ENCODE results near the gene TASP1. TPM values are rescaled to one million over a fixed set of nuclear protein-coding genes. Genes with fewer than 3 reads are reported as not detected.

Gene TASP1
- total RNA-seq, 1 donor from 2014 or later: 22.8 TPM

DNA sequence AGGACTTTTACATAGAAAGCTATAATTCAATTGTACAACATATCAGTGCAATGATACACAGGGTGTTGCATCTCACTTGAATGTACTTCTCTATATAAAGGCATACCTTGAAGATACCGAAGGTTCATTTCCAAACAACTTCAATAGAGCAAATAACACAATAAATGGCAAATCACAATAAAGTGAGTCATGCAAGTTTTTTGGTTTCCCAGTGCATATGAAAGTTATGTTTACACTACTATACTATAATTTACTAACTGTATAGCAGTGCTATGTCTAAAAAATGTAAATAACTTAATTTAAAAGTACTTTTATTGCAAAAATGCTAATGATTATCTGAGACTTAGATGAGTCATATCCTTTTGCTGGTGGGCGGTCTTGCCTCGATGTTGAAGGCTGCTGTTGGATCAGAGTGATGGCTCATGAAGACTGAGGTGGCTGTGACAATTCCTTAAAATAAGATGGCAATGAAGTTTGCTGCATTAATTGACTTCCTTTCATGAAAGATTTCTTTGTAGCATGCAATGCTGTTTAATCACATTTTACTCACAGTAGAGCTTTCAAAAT, 188.8 kb downstream of the TASP1 start:
- Mint-ChIP-seq H3K4me1 (peaks cover 14% of the 10 kb centered on the region), H3K27ac (no peak overlapping the region), H3K36me3 (peaks cover 24% of the 10 kb centered on the region), H3K9me3 (peaks cover 22% of the 10 kb centered on the region), H3K4me3 (no peak overlapping the region), H3K27me3 (ENCODE audit: low read depth) (no peaks in the 10 kb centered on the region)
- no peak for DNase-seq (ENCODE audit: low spot score in 2 of 2, unreplicated experiment in 2 of 2)
- TF ChIP-seq, protein P1, sequence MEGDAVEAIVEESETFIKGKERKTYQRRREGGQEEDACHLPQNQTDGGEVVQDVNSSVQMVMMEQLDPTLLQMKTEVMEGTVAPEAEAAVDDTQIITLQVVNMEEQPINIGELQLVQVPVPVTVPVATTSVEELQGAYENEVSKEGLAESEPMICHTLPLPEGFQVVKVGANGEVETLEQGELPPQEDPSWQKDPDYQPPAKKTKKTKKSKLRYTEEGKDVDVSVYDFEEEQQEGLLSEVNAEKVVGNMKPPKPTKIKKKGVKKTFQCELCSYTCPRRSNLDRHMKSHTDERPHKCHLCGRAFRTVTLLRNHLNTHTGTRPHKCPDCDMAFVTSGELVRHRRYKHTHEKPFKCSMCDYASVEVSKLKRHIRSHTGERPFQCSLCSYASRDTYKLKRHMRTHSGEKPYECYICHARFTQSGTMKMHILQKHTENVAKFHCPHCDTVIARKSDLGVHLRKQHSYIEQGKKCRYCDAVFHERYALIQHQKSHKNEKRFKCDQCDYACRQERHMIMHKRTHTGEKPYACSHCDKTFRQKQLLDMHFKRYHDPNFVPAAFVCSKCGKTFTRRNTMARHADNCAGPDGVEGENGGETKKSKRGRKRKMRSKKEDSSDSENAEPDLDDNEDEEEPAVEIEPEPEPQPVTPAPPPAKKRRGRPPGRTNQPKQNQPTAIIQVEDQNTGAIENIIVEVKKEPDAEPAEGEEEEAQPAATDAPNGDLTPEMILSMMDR (IDR thresholded peaks at IDR 0.05; ENCODE audit: unreplicated experiment): no peak

GRCh38 chr20:13447385-13448180, 191.1 kb downstream of the TASP1 start:
- DNase-seq (ENCODE audit: low spot score in 2 of 2, unreplicated experiment in 2 of 2): no peak
- Mint-ChIP-seq H3K9me3 (peaks cover 9% of the 10 kb centered on the region), H3K27ac (no peak overlapping the region), H3K27me3 (ENCODE audit: low read depth) (no peaks in the 10 kb centered on the region), H3K4me3 (no peak overlapping the region), H3K36me3 (peaks cover 18% of the 10 kb centered on the region), H3K4me1 (peaks cover 11% of the 10 kb centered on the region)
- TF ChIP-seq, protein P1 (IDR thresholded peaks at IDR 0.05; ENCODE audit: unreplicated experiment): no peak

- TF ChIP-seq, protein P1 (IDR thresholded peaks at IDR 0.05; ENCODE audit: unreplicated experiment): no peak
- no peak overlapping the region for H3K4me3 Mint-ChIP-seq
- H3K9me3 Mint-ChIP-seq: peaks cover 15% of the 10 kb centered on the region
- no peak overlapping the region for H3K27ac Mint-ChIP-seq
- DNase-seq (ENCODE audit: low spot score in 2 of 2, unreplicated experiment in 2 of 2): no peak
- no peaks in the 10 kb centered on the region for H3K27me3 Mint-ChIP-seq (ENCODE audit: low read depth)
- H3K36me3 Mint-ChIP-seq: peaks cover 12% of the 10 kb centered on the region
- peaks cover 18% of the 10 kb centered on the region for H3K4me1 Mint-ChIP-seq
Observed at GRCh38 chr20:13443690-13444089, 195.0 kb downstream of the TASP1 start.

DNA sequence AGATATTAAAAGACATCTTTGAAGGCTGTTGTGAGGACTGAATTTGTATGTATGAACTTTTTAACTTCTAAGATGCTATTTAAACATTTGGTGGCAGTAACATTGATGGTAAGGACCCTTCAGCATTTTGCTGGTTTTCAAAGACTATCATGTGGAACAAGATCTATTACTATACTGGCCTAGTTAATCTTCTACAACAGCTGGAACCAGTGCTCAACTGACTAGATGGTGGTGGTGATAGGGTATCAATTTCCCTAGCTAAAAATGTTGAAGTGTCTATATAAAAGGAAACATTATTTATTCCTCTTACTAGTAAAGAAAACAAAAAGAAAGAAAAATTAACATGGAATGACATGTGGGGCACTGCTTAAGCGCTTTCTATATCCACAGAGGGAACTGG, 195.7 kb downstream of the TASP1 start:
- H3K4me3 Mint-ChIP-seq: no peak overlapping the region
- peaks cover 12% of the 10 kb centered on the region for H3K36me3 Mint-ChIP-seq
- H3K27me3 Mint-ChIP-seq (ENCODE audit: low read depth): no peaks in the 10 kb centered on the region
- peaks cover 15% of the 10 kb centered on the region for H3K9me3 Mint-ChIP-seq
- no peak for DNase-seq (ENCODE audit: low spot score in 2 of 2, unreplicated experiment in 2 of 2)
- H3K4me1 Mint-ChIP-seq: peaks cover 18% of the 10 kb centered on the region
- TF ChIP-seq, protein P1 (IDR thresholded peaks at IDR 0.05; ENCODE audit: unreplicated experiment): no peak
- no peak overlapping the region for H3K27ac Mint-ChIP-seq

DNA sequence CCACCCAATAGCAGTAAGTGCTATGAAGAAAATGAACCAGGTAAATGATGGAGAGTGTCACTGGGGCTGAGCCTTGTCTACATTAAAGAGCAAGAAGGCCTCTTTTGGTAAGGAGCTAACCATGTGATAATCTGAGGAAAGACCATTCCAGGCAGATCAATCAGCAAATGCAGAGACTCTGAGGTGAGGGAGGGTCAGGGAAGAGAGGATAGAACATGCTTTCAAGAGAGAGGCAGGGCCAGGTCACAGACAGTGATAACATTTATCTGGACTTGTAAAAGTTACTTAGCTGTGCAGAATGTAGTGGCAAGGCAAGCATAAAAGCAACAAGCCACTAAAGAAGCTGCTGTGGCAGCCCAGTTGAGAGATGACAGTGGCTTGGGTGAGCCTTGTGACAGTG, 197.3 kb downstream of the TASP1 start:
- no peak for DNase-seq (ENCODE audit: low spot score in 2 of 2, unreplicated experiment in 2 of 2)
- Mint-ChIP-seq H3K4me3 (no peak overlapping the region), H3K27me3 (ENCODE audit: low read depth) (no peaks in the 10 kb centered on the region), H3K4me1 (peaks cover 18% of the 10 kb centered on the region), H3K27ac (peak overlapping the region; percentile 7), H3K36me3 (peaks cover 12% of the 10 kb centered on the region), H3K9me3 (peaks cover 15% of the 10 kb centered on the region)
- TF ChIP-seq, protein P1 (IDR thresholded peaks at IDR 0.05; ENCODE audit: unreplicated experiment): no peak

Measured in mesothelial cell of epicardium (in vitro differentiated cells).